Uterus (tissue), 2 donors: ENCODE results near the gene TMPRSS11A.

Experiments used
- POLR2A ChIP-seq, 2 donors: fragments of 450-650 bp; IDR thresholded peaks; one replicate each; pipeline ENCODE4 v1.6.1; 2016; ENCODE audit warnings: antibody characterized with exemption in 2 of 2, mild to moderate bottlenecking in 1 of 2, moderate library complexity in 1 of 2
- TF ChIP-seq, protein P1 (sequence below), 4 experiments: fragments of 200-600 bp in 2 of 4; fragments of 450-650 bp in 2 of 4; sonication (generic) in 2 of 4; IDR thresholded peaks; one replicate each; pipeline ENCODE4 v1.5.1; 2016 to 2019; ENCODE audit warnings: antibody characterized with exemption in 4 of 4, mild to moderate bottlenecking in 2 of 4, moderate library complexity in 1 of 4

DNA sequence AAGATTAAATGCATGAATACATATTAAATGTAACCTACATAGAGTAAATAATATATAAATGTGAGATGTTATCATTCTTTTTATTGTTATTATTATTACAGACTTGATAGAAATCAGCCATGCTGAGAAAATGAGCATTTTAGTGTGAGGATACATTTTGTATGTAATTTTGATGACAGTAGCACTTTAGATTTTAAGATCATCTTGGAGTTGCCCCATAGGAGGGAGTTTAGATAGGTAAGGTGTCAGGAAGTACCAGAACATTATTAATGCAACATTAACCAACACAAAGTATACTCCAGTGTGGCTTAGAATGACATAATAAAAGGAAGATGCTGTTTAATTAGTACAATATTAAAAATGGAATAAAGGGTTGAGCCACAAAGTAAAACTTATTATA is 8.4 kb downstream of the TMPRSS11A start:
- TF ChIP-seq, protein P1, sequence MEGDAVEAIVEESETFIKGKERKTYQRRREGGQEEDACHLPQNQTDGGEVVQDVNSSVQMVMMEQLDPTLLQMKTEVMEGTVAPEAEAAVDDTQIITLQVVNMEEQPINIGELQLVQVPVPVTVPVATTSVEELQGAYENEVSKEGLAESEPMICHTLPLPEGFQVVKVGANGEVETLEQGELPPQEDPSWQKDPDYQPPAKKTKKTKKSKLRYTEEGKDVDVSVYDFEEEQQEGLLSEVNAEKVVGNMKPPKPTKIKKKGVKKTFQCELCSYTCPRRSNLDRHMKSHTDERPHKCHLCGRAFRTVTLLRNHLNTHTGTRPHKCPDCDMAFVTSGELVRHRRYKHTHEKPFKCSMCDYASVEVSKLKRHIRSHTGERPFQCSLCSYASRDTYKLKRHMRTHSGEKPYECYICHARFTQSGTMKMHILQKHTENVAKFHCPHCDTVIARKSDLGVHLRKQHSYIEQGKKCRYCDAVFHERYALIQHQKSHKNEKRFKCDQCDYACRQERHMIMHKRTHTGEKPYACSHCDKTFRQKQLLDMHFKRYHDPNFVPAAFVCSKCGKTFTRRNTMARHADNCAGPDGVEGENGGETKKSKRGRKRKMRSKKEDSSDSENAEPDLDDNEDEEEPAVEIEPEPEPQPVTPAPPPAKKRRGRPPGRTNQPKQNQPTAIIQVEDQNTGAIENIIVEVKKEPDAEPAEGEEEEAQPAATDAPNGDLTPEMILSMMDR (IDR thresholded peaks at IDR 0.05), result no peak
- no peak for TF ChIP-seq POLR2A (IDR thresholded peaks at IDR 0.05)
